ENCODE measurements around the gene SLC8B1.

DNA sequence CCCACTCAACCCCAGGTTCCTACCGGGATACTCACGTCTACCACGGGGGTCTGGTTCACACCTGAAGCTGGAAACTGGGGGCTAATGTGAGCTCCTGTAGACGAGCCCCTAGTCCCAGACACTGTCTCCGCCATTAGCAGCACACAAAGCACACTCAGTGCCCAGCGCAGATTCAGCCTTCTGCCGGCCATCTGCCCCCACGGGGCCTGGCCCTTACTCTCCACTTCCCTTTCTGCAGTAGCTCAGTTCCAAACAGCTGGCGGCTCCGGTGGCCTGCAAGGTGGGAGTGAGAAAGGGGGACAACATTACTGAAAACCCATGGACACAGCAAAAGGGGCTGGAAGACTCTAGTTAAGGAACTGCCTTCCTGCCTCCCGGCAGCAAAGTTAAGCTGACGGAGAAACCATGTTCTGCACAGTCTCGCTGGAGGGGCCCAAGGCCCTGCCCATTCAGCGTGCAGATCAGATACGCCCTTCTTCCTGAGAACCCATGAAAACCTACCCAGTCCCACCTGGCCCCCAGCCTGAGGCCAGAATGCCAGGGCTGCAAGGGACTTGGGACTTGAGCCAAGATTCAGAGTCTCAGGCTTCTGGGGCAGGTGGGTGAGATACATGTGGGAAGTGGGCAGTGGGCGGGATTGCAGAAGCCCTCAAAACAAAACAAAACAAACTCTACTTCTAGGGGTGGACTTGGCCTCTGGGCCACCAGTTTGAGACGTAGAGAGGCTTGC lies 2.1 kb downstream of the SLC8B1 start:
- no peak for TF ChIP-seq GATA2 (IDR thresholded peaks at IDR 0.05; ENCODE audit: low read depth, low read length)
- TF ChIP-seq GATA3 (IDR thresholded peaks at IDR 0.05; ENCODE audit: low read depth, low read length), result no peak
